PC-9 (cell line): ENCODE data around the gene OLFML2A.

Experiments
- EZH2 ChIP-seq: fragments of 200-600 bp; sonication (generic); IDR thresholded peaks from 2 replicates; pipeline ENCODE4 v1.8.0; 2017; ENCODE audit warnings: antibody characterized with exemption, low read depth
- TF ChIP-seq, protein P1 (sequence below): fragments of 200-600 bp; sonication (generic); conservative IDR thresholded peaks from 2 replicates; pipeline ENCODE4 v1.6.1; 2017; ENCODE audit warnings: mixed run types, antibody characterized with exemption, mild to moderate bottlenecking, moderate library complexity

DNA sequence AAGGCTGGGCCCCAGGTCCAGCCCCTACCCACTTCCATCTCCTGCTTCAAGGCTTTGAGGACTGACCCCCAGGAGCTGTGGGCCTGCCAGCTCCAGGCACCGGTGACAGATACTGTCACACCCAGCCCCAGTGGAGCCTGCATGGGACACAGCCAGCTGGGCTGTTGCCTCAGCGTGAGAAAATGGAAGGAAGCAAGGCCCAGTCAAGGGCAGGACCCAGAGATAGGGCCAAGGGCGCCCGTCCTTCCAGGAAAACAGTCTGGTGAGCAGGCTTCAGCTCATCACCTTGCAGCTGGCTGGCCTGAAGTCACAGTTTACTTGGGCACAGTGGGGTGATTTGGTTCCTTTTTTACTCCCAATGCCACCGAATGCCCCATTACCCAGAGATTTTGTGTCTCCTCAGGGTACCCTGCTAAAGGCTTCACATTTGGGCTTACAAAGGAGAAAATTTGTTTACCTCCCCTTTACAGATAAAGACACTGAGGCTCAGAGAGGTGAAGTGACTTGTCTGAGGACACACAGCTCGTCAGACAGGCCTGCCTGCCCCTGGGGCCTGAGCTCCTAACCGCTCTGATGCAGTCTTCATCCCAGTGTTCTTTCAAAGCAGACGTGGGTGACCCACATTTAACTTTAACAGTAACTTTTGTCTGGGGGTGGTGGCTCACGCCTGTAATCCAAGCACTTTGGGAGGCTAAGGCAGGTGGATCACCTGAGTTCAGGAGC, 54.9 kb downstream of the OLFML2A start:
- no peak for TF ChIP-seq EZH2
- TF ChIP-seq, protein P1, sequence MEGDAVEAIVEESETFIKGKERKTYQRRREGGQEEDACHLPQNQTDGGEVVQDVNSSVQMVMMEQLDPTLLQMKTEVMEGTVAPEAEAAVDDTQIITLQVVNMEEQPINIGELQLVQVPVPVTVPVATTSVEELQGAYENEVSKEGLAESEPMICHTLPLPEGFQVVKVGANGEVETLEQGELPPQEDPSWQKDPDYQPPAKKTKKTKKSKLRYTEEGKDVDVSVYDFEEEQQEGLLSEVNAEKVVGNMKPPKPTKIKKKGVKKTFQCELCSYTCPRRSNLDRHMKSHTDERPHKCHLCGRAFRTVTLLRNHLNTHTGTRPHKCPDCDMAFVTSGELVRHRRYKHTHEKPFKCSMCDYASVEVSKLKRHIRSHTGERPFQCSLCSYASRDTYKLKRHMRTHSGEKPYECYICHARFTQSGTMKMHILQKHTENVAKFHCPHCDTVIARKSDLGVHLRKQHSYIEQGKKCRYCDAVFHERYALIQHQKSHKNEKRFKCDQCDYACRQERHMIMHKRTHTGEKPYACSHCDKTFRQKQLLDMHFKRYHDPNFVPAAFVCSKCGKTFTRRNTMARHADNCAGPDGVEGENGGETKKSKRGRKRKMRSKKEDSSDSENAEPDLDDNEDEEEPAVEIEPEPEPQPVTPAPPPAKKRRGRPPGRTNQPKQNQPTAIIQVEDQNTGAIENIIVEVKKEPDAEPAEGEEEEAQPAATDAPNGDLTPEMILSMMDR = no peak
